K562 (cell line): Measurements from ENCODE around the gene ECM2. TPM values are rescaled to one million over a fixed set of nuclear protein-coding genes. Genes with fewer than 3 reads are reported as not detected.

Source experiments
- ATAC-seq: fragments of 200-7000 bp; cut with Tn5 transposase; 3 replicates; pipeline ENCODE4 v1.9.1; 2020; ENCODE audit warnings: moderate library complexity
- BruUV-seq: library from RNA; stranded (reverse); fragments of 400-500 nt; replicated peaks from 2 replicates; lab custom pipeline; 2021; lab: Mats Ljungman, UMichigan
- CTCF ChIA-PET: fragments of 300-600 bp; formaldehyde crosslinking; extraction: SDS; loops from one replicate; lab custom pipeline; 2021; ENCODE audit warnings: low intra/inter-chr PET ratio; lab: Yijun Ruan, JAX
- POLR2A ChIA-PET: fragments of 300-600, 350-650 bp; sonication (Branson Sonifier 250); formaldehyde crosslinking; extraction: SDS; loops from one replicate; lab custom pipeline; 2021; ENCODE audit warnings: antibody characterized with exemption, inconsistent platforms; lab: Yijun Ruan, JAX
- DNase-seq, 4 experiments: peaks; one replicate each; pipeline versions ENCODE4 v3.0.0 to v3.0.0-alpha.2; 2011 to 2018; ENCODE audit warnings: low spot score in 3 of 4, mixed read lengths in 3 of 4; ENCODE audit errors: extremely low read depth in 1 of 4
- FAIRE-seq: peaks from 2 replicates; lab custom pipeline; 2011; peaks lifted over from hg19 to GRCh38; lab: Jason Lieb, UNC
- H2AFZ ChIP-seq: 2 replicates; pipeline ENCODE4 v1.6.0; 2011; ENCODE audit warnings: low read depth, low read length, control low read depth, inconsistent platforms
- H3K27ac ChIP-seq: fragments of 200-600 bp; 3 replicates; pipeline ENCODE4 v1.8.0; 2011; ENCODE audit warnings: low read depth, mild to moderate bottlenecking, control low read depth, inconsistent platforms, low read length, moderate library complexity, mixed read lengths; ENCODE audit errors: extremely low read depth
- H3K27me3 ChIP-seq, 2 experiments: fragments of 300-600 bp in 1 of 2; 2 replicates in 1 of 2; 3 replicates in 1 of 2; pipeline versions ENCODE4 v1.6.0 to v1.8.0; 2011; ENCODE audit warnings: inconsistent platforms in 2 of 2, low read length in 2 of 2, mild to moderate bottlenecking in 1 of 2, mixed read lengths in 1 of 2, moderate library complexity in 1 of 2; ENCODE audit not compliant: control insufficient read depth in 2 of 2, insufficient read depth in 2 of 2
- H3K36me3 ChIP-seq: fragments of 300-600 bp; 3 replicates; pipeline ENCODE4 v1.8.0; 2011; ENCODE audit warnings: mild to moderate bottlenecking, low read length, inconsistent platforms; ENCODE audit not compliant: control insufficient read depth, insufficient read depth
- H3K4me1 ChIP-seq, 2 experiments: fragments of 200-600 bp in 1 of 2; replicated peaks in 1 of 2; 2 replicates in 1 of 2; 3 replicates in 1 of 2; pipeline versions ENCODE4 v1.5.1 to v1.8.0; 2011; ENCODE audit warnings: inconsistent platforms in 2 of 2, low read length in 2 of 2, mild to moderate bottlenecking in 1 of 2, mixed read lengths in 1 of 2, moderate library complexity in 1 of 2; ENCODE audit not compliant: control insufficient read depth in 2 of 2, insufficient read depth in 2 of 2
- H3K4me2 ChIP-seq: 2 replicates; pipeline ENCODE4 v1.6.1; 2011; ENCODE audit warnings: low read length, control low read depth, inconsistent platforms, mixed read lengths; ENCODE audit not compliant: insufficient read depth
- H3K4me3 ChIP-seq: fragments of 200-600 bp; sonication (generic), shearing (Covaris generic); 2 replicates; pipeline ENCODE4 v1.5.1; 2016; ENCODE audit warnings: control low read depth, inconsistent platforms
- H3K79me2 ChIP-seq: fragments of 200-600 bp; 3 replicates; pipeline ENCODE4 v1.8.0; 2011; ENCODE audit warnings: low read length, inconsistent platforms; ENCODE audit not compliant: control insufficient read depth, insufficient read depth
- H3K9ac ChIP-seq, 2 experiments: 2 replicates each; pipeline versions ENCODE4 v1.6.0 to v1.6.1; 2011; ENCODE audit warnings: low read depth in 2 of 2, low read length in 2 of 2, control low read depth in 1 of 2, inconsistent platforms in 1 of 2, mild to moderate bottlenecking in 1 of 2, mixed read lengths in 1 of 2; ENCODE audit not compliant: insufficient read depth in 1 of 2
- H3K9me1 ChIP-seq: one replicate; pipeline ENCODE4 v1.6.0; 2011; ENCODE audit warnings: inconsistent platforms, mild to moderate bottlenecking, low read length, moderate library complexity; ENCODE audit not compliant: control insufficient read depth, insufficient read depth
- H3K9me3 ChIP-seq: replicated peaks from 2 replicates; pipeline ENCODE4 v1.5.1; 2011; ENCODE audit warnings: low read depth, low read length, inconsistent platforms; ENCODE audit not compliant: control insufficient read depth, insufficient read depth
- H4K20me1 ChIP-seq: replicated peaks from 2 replicates; pipeline ENCODE4 v1.6.1; 2011; ENCODE audit warnings: low read length, inconsistent platforms, mixed read lengths; ENCODE audit not compliant: control insufficient read depth, insufficient read depth
- BRCA1 ChIP-seq, 2 experiments: fragments of 450-650 bp in 1 of 2; sonication (generic) in 1 of 2; formaldehyde crosslinking in 1 of 2; IDR thresholded peaks; 2 replicates each; pipeline versions ENCODE4 v1.5.0 to v1.6.1; 2017 to 2020; ENCODE audit warnings: mild to moderate bottlenecking in 1 of 2, missing genetic modification reagents in 1 of 2
- WGBS: fragments of 100-300 bp; shearing (Covaris generic); methylation state at CpG from one replicate; pipeline ENCODE4 v1.1.6; 2016; ENCODE audit warnings: low coverage, mixed read lengths; ENCODE audit not compliant: insufficient coverage; ENCODE audit errors: missing lambda C conversion rate; 5-methylcytosine and 5-hydroxymethylcytosine counted together
- in situ Hi-C: fragments of 300-500 bp; cut with MboI; formaldehyde crosslinking; loops from 4 replicates; pipeline ENCODE4 v1.15.0; 2018; ENCODE audit warnings: inconsistent platforms, mixed read lengths
- intact Hi-C: fragments of 100-400 bp; cut with micrococcal nuclease; formaldehyde crosslinking; loops from 2 replicates; pipeline ENCODE4 v1.14.2; 2022
- polyA plus RNA-seq, 8 experiments: library from polyadenylated mRNA; depleted of rRNA in 4 of 8; stranded (reverse) in 5 of 8; unstranded in 3 of 8; fragments of >200 nt; fragmentation: Nextera tagmentation in 2 of 8; fragmentation: Illumina TruSeq in 1 of 8; extraction: Ambion mirVana in 2 of 8; extraction: Trizol in 1 of 8; gene quantifications; 2 replicates each; pipeline versions ENCODE4 v1.2.1 to v1.2.3, GENCODE V29; 2011 to 2014; ENCODE audit warnings: inconsistent platforms in 1 of 8, missing spikeins in 1 of 8
- total RNA-seq, 7 experiments: library from RNA; depleted of rRNA in 6 of 7; stranded (reverse); fragments of >200 nt in 6 of 7; fragmentation: Illumina TruSeq in 2 of 7; extraction: Trizol in 2 of 7; gene quantifications; 2 replicates each; pipeline versions ENCODE4 v1.2.1 to v1.2.3, GENCODE V29; 2011 to 2021; ENCODE audit warnings: low replicate concordance in 1 of 7

The ECM2 gene
- total and polyA plus RNA-seq, 9 of the 15 experiments (the other 6 are each of a cell fraction or from before 2014, with no cell fraction given), result 0.03 to 0.07 TPM; not detected in 7

DNA sequence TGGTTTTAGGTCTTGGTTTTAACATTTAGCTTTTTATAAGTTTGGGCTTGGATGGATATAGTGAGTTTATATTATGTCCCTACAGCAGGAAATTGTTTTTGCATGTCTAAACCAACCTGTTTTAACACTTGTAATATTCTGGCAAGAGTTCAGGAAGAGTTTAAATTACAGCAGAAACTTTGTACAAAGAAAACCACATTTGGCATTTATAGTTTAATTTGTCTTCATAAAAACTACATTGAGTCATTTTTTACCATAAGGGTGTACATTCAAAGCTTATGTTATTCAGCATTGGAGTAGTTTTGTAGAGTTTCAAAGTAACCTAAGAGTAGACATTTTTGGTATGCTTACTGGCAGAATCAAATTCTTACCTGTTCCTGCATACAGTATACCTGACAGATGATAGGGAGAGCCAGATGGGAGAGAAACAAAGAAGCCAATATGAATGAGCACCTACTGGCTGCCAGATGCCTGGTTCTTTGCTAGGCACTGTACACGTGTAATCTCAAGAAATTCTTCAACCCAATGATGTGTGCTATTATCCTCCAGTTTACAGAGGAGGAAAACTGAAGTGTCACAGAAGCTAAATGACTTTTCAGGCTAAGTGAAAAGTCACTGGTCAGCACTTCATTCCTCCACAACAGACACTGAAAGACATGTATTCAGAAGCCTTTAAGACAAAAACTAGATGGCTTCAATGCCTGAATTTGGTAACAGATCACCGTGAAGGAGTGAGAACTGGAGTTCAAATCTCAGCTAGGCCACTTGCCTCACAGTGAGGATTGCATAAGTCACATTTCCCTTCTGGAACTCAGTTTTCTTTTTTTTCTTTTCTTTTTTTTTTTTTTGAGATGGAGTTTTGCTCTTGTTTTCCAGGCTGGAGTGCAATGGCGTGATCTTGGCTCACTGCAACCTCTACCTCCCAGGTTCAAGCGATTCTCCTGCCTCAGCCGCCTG lies 25.9 kb upstream of the ECM2 start:
- Histone ChIP-seq H3K9me3 (no peaks in the 10 kb centered on the region), H3K36me3 (no peaks in the 10 kb centered on the region), H3K4me3 (no peak overlapping the region), H3K9ac (no peak overlapping the region), H3K79me2 (no peaks in the 10 kb centered on the region), H3K9me1 (no peaks in the 10 kb centered on the region), H2AFZ (no peak overlapping the region), H3K4me2 (no peak overlapping the region), H3K27me3 (no peaks in the 10 kb centered on the region), H3K27ac (no peak overlapping the region), H3K4me1 (peaks cover 11 to 17% of the 10 kb centered on the region in 2 experiments; a peak in 3 of 5 replicates), H4K20me1 (no peaks in the 10 kb centered on the region)
- FAIRE-seq, result no peak
- in situ Hi-C loops (no loop called here), intact Hi-C loops (no loop called here)
- no peak for ATAC-seq
- WGBS, result 63% methylated on average over 4 of the region's 5 CpGs
- ChIA-PET POLR2A (no interaction called here), CTCF (interaction anchor here (0.6 kb wide), 1 partner anchor 423 kb away, joined by 3 read pairs; no protein-coding TSS in a partner anchor)
- TF ChIP-seq BRCA1 (IDR thresholded peaks at IDR 0.05) (no peak), BRCA1 (CRISPR knock-in tag; IDR thresholded peaks at IDR 0.05) (no peak)
- no peak for DNase-seq
- no TSS peak for BruUV-seq
